SU-DHL-6 (cell line): ENCODE data around the gene CRMP1.

Experiments
- H2AFZ ChIP-seq: fragments of 200-600 bp; sonication (generic); 2 replicates; pipeline ENCODE4 v1.6.1; 2014; ENCODE audit warnings: low read depth, mild to moderate bottlenecking, moderate library complexity, mixed read lengths, antibody characterized with exemption, low read length; ENCODE audit not compliant: severe bottlenecking
- H3F3A ChIP-seq: fragments of 200-600 bp; shearing (Covaris generic); 2 replicates; pipeline ENCODE4 v1.6.0; 2016; ENCODE audit warnings: antibody characterized with exemption, mild to moderate bottlenecking; ENCODE audit not compliant: insufficient read depth
- H3K27ac ChIP-seq: fragments of 200-600 bp; sonication (generic); 2 replicates; pipeline ENCODE4 v1.5.1; 2016; ENCODE audit warnings: low read depth, mild to moderate bottlenecking, low read length, moderate library complexity, mixed read lengths
- H3K27me3 ChIP-seq: fragments of 200-600 bp; sonication (generic), shearing (Covaris generic); 2 replicates; pipeline ENCODE4 v1.6.0; 2014; ENCODE audit warnings: mild to moderate bottlenecking, low read length
- H3K36me3 ChIP-seq: fragments of 200-600 bp; sonication (generic); 2 replicates; pipeline ENCODE4 v1.6.1; 2014; ENCODE audit warnings: mild to moderate bottlenecking, low read length, mixed read lengths
- H3K4me2 ChIP-seq: fragments of 300-600, 200-600 bp; shearing (Covaris generic), sonication (generic); 2 replicates; pipeline ENCODE4 v1.6.0; 2014; ENCODE audit warnings: low read length, low read depth, mild to moderate bottlenecking; ENCODE audit not compliant: poor library complexity, severe bottlenecking
- H3K4me3 ChIP-seq: fragments of 200-600 bp; sonication (generic); 2 replicates; pipeline ENCODE4 v1.5.1; 2014; ENCODE audit warnings: antibody characterized with exemption, low read length, mild to moderate bottlenecking, mixed read lengths; ENCODE audit not compliant: insufficient read depth, poor library complexity, severe bottlenecking
- H3K79me2 ChIP-seq: fragments of 200-600 bp; sonication (generic); 2 replicates; pipeline ENCODE4 v1.6.1; 2014; ENCODE audit warnings: mild to moderate bottlenecking, low read length, moderate library complexity; ENCODE audit not compliant: insufficient read depth
- H3K9ac ChIP-seq: fragments of 200-600 bp; sonication (generic); 2 replicates; pipeline ENCODE4 v1.7.0; 2014; ENCODE audit warnings: mild to moderate bottlenecking, low read length
- H3K9me2 ChIP-seq: fragments of 200-600 bp; sonication (generic); replicated peaks from 2 replicates; pipeline ENCODE4 v1.6.1; 2014; ENCODE audit warnings: low read length; ENCODE audit not compliant: insufficient read depth
- H3K9me3 ChIP-seq: fragments of 200-600 bp; sonication (generic); 2 replicates; pipeline ENCODE4 v1.6.1; 2014; ENCODE audit warnings: low read length, mixed read lengths; ENCODE audit not compliant: insufficient read depth
- H4K20me1 ChIP-seq: fragments of 200-600 bp; sonication (generic); 2 replicates; pipeline ENCODE4 v1.6.1; 2014; ENCODE audit warnings: low read depth, mild to moderate bottlenecking, antibody characterized with exemption, low read length, moderate library complexity, mixed read lengths
- EZH2phosphoT487 ChIP-seq: fragments of 200-600 bp; sonication (generic), shearing (Covaris generic); conservative IDR thresholded peaks from 2 replicates; pipeline ENCODE4 v1.6.1; 2018; ENCODE audit warnings: mild to moderate bottlenecking, antibody characterized with exemption, low read length, moderate library complexity, mixed read lengths
- TF ChIP-seq, protein P1 (sequence below): fragments of 200-600 bp; sonication (generic); IDR thresholded peaks from one replicate; pipeline ENCODE4 v1.5.1; 2017; ENCODE audit warnings: antibody characterized with exemption, mild to moderate bottlenecking, low read length, moderate library complexity; ENCODE audit not compliant: insufficient read depth, poor library complexity, severe bottlenecking

The CRMP1 gene

GRCh38 chr4:5798462-5798861 is 94.4 kb downstream of the CRMP1 start:
- H2AFZ ChIP-seq: no peak overlapping the region

DNA sequence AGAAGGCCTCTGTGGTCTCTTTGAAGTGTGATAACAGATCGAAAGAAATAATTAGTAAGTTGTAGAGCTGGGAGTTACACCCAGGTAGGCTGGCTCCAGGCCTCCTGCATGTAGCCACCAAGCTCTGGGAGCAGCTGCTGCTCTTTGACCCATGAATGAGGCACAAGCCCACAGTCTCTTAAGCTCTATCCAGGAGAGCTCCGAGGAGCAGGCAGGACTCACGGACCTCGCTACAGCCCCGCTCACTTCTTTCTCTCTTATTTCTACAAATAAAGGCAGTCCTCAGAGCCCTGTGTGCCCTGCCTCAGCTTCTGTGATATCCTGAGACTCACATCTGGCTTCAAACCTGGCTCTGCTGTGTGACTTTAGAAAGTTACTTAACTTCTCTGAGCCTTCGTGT is 95.0 kb downstream of the CRMP1 start:
- Histone ChIP-seq H3F3A (no peaks in the 10 kb centered on the region), H3K4me2 (no peak overlapping the region), H3K4me3 (no peak overlapping the region), H3K9me3 (no peaks in the 10 kb centered on the region), H3K36me3 (no peaks in the 10 kb centered on the region), H3K9ac (no peak overlapping the region), H4K20me1 (no peaks in the 10 kb centered on the region), H3K27ac (no peak overlapping the region), H3K79me2 (no peaks in the 10 kb centered on the region), H3K27me3 (0 out of 2 replicates have a peak, but pooled peaks cover 3% of the 10 kb centered on the region), H3K9me2 (no peaks in the 10 kb centered on the region), H2AFZ (no peak overlapping the region)
- TF ChIP-seq, protein P1, sequence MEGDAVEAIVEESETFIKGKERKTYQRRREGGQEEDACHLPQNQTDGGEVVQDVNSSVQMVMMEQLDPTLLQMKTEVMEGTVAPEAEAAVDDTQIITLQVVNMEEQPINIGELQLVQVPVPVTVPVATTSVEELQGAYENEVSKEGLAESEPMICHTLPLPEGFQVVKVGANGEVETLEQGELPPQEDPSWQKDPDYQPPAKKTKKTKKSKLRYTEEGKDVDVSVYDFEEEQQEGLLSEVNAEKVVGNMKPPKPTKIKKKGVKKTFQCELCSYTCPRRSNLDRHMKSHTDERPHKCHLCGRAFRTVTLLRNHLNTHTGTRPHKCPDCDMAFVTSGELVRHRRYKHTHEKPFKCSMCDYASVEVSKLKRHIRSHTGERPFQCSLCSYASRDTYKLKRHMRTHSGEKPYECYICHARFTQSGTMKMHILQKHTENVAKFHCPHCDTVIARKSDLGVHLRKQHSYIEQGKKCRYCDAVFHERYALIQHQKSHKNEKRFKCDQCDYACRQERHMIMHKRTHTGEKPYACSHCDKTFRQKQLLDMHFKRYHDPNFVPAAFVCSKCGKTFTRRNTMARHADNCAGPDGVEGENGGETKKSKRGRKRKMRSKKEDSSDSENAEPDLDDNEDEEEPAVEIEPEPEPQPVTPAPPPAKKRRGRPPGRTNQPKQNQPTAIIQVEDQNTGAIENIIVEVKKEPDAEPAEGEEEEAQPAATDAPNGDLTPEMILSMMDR: no peak
- TF ChIP-seq EZH2phosphoT487: no peak

More at GRCh38 chr4:5798462-5798861, 94.4 kb downstream of the CRMP1 start:
- Histone ChIP-seq H3K9me2 (no peaks in the 10 kb centered on the region), H3K4me3 (no peak overlapping the region), H4K20me1 (no peaks in the 10 kb centered on the region), H3K9ac (no peak overlapping the region), H3K36me3 (no peaks in the 10 kb centered on the region), H3K4me2 (no peak overlapping the region), H3K9me3 (no peaks in the 10 kb centered on the region), H3K27me3 (0 out of 2 replicates have a peak, but pooled peaks cover 3% of the 10 kb centered on the region), H3F3A (no peaks in the 10 kb centered on the region), H3K27ac (no peak overlapping the region), H3K79me2 (no peaks in the 10 kb centered on the region)
- no peak for TF ChIP-seq EZH2phosphoT487
- TF ChIP-seq, protein P1: no peak

GRCh38 chr4:5796976-5797375 is 95.9 kb downstream of the CRMP1 start:
- no peak overlapping the region for H3K27ac ChIP-seq
- no peak overlapping the region for H3K9ac ChIP-seq
- no peaks in the 10 kb centered on the region for H3K9me2 ChIP-seq
- no peak overlapping the region for H3K4me2 ChIP-seq
- TF ChIP-seq, protein P1: no peak
- TF ChIP-seq EZH2phosphoT487: no peak
- 0 out of 2 replicates have a peak, but pooled peaks cover 3% of the 10 kb centered on the region for H3K27me3 ChIP-seq
- H4K20me1 ChIP-seq: no peaks in the 10 kb centered on the region
- no peaks in the 10 kb centered on the region for H3K79me2 ChIP-seq
- no peak overlapping the region for H2AFZ ChIP-seq
- no peaks in the 10 kb centered on the region for H3K36me3 ChIP-seq
- no peak overlapping the region for H3K4me3 ChIP-seq
- H3F3A ChIP-seq: no peaks in the 10 kb centered on the region
- H3K9me3 ChIP-seq: no peaks in the 10 kb centered on the region
